Activated naive CD4-positive, alpha-beta T cell (primary cell): ENCODE results near the gene TAS2R43.
"Not testable (repeated sequence)": the region's sequence is repeated elsewhere in the genome, so short reads cannot be mapped to it uniquely, and the experiment has no call there.

Experiments
- DNase-seq, 4 experiments: peaks; one replicate each; lab custom pipeline; 2025; lab: John Stamatoyannopoulos, UW

The TAS2R43 gene

GRCh38 chr12:11059784-11060183 is 32.3 kb downstream of the TAS2R43 start:
- DNase-seq: no peak

DNA sequence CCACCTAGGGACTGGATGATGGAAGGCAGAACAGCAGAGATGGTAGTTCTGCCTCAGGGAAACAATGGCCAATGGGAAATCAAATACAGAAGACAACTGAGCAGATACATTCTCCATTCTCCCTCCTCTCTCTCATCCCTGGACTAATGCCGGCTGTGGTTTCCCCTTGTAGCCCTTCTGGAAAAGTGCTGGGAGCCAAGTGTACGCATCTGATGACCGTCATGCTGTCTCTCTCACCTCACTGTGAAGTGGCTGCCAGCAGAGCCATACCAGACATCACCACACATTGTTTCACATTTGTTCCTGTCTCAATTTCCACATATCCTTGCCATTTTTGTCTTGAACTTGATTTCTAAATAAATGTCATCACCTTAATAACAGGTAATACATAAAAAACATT is 33.1 kb downstream of the TAS2R43 start:
- DNase-seq: no peak

DNA sequence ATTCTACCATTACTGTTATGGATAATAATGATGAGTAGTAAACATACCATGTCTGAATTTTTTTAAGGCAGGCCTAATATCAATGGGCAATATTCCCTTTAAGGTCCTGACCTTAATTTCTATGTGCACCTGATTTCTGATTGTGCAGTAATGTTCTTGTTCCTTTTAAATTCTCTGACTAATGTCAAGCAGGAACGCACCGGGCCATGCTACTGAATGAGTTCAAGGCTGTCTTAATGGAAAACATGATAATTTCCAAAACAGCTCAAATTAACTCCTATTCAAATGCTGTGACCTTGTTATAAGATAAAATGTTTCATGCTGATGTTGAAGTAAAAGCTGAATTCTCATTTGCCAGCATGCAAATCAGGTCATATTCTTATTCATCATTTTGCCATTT is 36.8 kb downstream of the TAS2R43 start:
- DNase-seq: no peak

- DNase-seq: not testable (repeated sequence)
Observed at GRCh38 chr12:11049806-11050531, 42.1 kb downstream of the TAS2R43 start.

GRCh38 chr12:11041366-11041765 is 50.7 kb downstream of the TAS2R43 start:
- DNase-seq: not testable (repeated sequence)
